ENCODE measurements around the gene ANKRD9.

Gene ANKRD9

GRCh38 chr14:102457509-102457908, 52.1 kb downstream of the ANKRD9 start:
- DNase-seq (ENCODE audit: low read depth), result no peak
- no peak overlapping the region for H3K4me3 ChIP-seq (ENCODE audit: control insufficient read depth, low read depth, low read length)
- no peak for TF ChIP-seq CTCF (IDR thresholded peaks at IDR 0.05; ENCODE audit: control insufficient read depth, insufficient read depth, low read depth, low read length, missing control alignments)

- no peak overlapping the region for H3K4me3 ChIP-seq (ENCODE audit: control insufficient read depth, low read depth, low read length)
- no peak for TF ChIP-seq CTCF (IDR thresholded peaks at IDR 0.05; ENCODE audit: control insufficient read depth, insufficient read depth, low read depth, low read length, missing control alignments)
- DNase-seq (ENCODE audit: low read depth), result no peak
These were observed 54.9 kb downstream of the ANKRD9 start for GRCh38 chr14:102454711-102455110.

GRCh38 chr14:102452302-102452701, 57.3 kb downstream of the ANKRD9 start:
- no peak overlapping the region for H3K4me3 ChIP-seq (ENCODE audit: control insufficient read depth, low read depth, low read length)
- TF ChIP-seq CTCF (IDR thresholded peaks at IDR 0.05; ENCODE audit: control insufficient read depth, insufficient read depth, low read depth, low read length, missing control alignments), result no peak

More at GRCh38 chr14:102452302-102452701, 57.3 kb downstream of the ANKRD9 start:
- DNase-seq (ENCODE audit: low read depth), result no peak
